ENCODE data around the gene PARD3. TPM values are rescaled to one million over a fixed set of nuclear protein-coding genes. Genes with fewer than 3 reads are reported as not detected.

PARD3 gene
- total RNA-seq, 2 experiments from 2014 or later, result 0.53 to 0.71 TPM

GRCh38 chr10:34697351-34698247 is 117.5 kb downstream of the PARD3 start:
- intact Hi-C loops (cut with DNase I, micrococcal nuclease), result no loop called here
- TF ChIP-seq CTCF (IDR thresholded peaks at IDR 0.05), result no peak
- POLR2A ChIA-PET, result no interaction called here
- DNase-seq, result no peak
- Histone ChIP-seq H3K27ac (ENCODE audit: low read depth in 1 of 2, low read length in 2 of 2) (no peak overlapping the region), H3K9me3 (ENCODE audit: control insufficient read depth in 1 of 2, insufficient read depth in 1 of 2, low read length in 2 of 2) (no peaks in the 10 kb centered on the region), H3K4me1 (ENCODE audit: insufficient read depth, low read length) (no peaks in the 10 kb centered on the region), H3K36me3 (ENCODE audit: insufficient read depth, low read length) (no peaks in the 10 kb centered on the region), H3K4me3 (ENCODE audit: low read length) (no peak overlapping the region), H3K27me3 (ENCODE audit: control insufficient read depth in 1 of 2, insufficient read depth in 2 of 2, low read length in 2 of 2) (no peaks in the 10 kb centered on the region)
- Mint-ChIP-seq H3K9me3 (no peaks in the 10 kb centered on the region), H3K4me1 (ENCODE audit: low read depth) (no peaks in the 10 kb centered on the region), H3K36me3 (ENCODE audit: low read depth) (no peaks in the 10 kb centered on the region), H3K27ac (no peak overlapping the region), H3K27me3 (no peaks in the 10 kb centered on the region), H3K4me3 (no peak overlapping the region)
- CTCF ChIA-PET, result no interaction called here
- no peak for ATAC-seq (ENCODE audit: poor library complexity)

GRCh38 chr10:34696423-34696822 is 118.7 kb downstream of the PARD3 start:
- no peak overlapping the region for H3K27ac Mint-ChIP-seq
- intact Hi-C loops (cut with DNase I, micrococcal nuclease), result no loop called here
- no peaks in the 10 kb centered on the region for H3K4me1 Mint-ChIP-seq (ENCODE audit: low read depth)
- ATAC-seq (ENCODE audit: poor library complexity), result no peak
- Histone ChIP-seq H3K4me1 (ENCODE audit: insufficient read depth, low read length) (no peaks in the 10 kb centered on the region), H3K4me3 (ENCODE audit: low read length) (no peak overlapping the region), H3K9me3 (ENCODE audit: control insufficient read depth in 1 of 2, insufficient read depth in 1 of 2, low read length in 2 of 2) (no peaks in the 10 kb centered on the region), H3K27ac (ENCODE audit: low read depth in 1 of 2, low read length in 2 of 2) (no peak overlapping the region), H3K36me3 (ENCODE audit: insufficient read depth, low read length) (no peaks in the 10 kb centered on the region), H3K27me3 (ENCODE audit: control insufficient read depth in 1 of 2, insufficient read depth in 2 of 2, low read length in 2 of 2) (no peaks in the 10 kb centered on the region)
- ChIA-PET CTCF (no interaction called here), POLR2A (no interaction called here)
- no peaks in the 10 kb centered on the region for H3K9me3 Mint-ChIP-seq
- peaks cover 2% of the 10 kb centered on the region for H3K27me3 Mint-ChIP-seq
- TF ChIP-seq CTCF (IDR thresholded peaks at IDR 0.05), result no peak
- DNase-seq, result no peak
- H3K36me3 Mint-ChIP-seq (ENCODE audit: low read depth), result no peaks in the 10 kb centered on the region
- no peak overlapping the region for H3K4me3 Mint-ChIP-seq

- POLR2A ChIA-PET, result no interaction called here
- no peaks in the 10 kb centered on the region for H3K36me3 Mint-ChIP-seq (ENCODE audit: low read depth)
These were observed 124.6 kb downstream of the PARD3 start for GRCh38 chr10:34690383-34691049.

More at GRCh38 chr10:34690383-34691049, 124.6 kb downstream of the PARD3 start:
- H3K4me3 Mint-ChIP-seq, result no peak overlapping the region
- Histone ChIP-seq H3K27ac (ENCODE audit: low read depth in 1 of 2, low read length in 2 of 2) (no peak overlapping the region), H3K4me3 (ENCODE audit: low read length) (no peak overlapping the region), H3K4me1 (ENCODE audit: insufficient read depth, low read length) (no peaks in the 10 kb centered on the region), H3K9me3 (ENCODE audit: control insufficient read depth in 1 of 2, insufficient read depth in 1 of 2, low read length in 2 of 2) (no peaks in the 10 kb centered on the region), H3K27me3 (ENCODE audit: control insufficient read depth in 1 of 2, insufficient read depth in 2 of 2, low read length in 2 of 2) (no peaks in the 10 kb centered on the region), H3K36me3 (ENCODE audit: insufficient read depth, low read length) (no peaks in the 10 kb centered on the region)
- DNase-seq (no peak), ATAC-seq (ENCODE audit: poor library complexity) (no peak)
- H3K27ac Mint-ChIP-seq, result no peak overlapping the region
- H3K4me1 Mint-ChIP-seq (ENCODE audit: low read depth), result no peaks in the 10 kb centered on the region
- CTCF ChIA-PET, result no interaction called here
- H3K9me3 Mint-ChIP-seq, result no peaks in the 10 kb centered on the region
- TF ChIP-seq CTCF (IDR thresholded peaks at IDR 0.05), result no peak
- intact Hi-C loops (cut with DNase I, micrococcal nuclease), result no loop called here
- H3K27me3 Mint-ChIP-seq, result peaks cover 4% of the 10 kb centered on the region
